ENCODE data around the gene BUD23.
"Not testable (repeated sequence)": the region's sequence is repeated elsewhere in the genome, so short reads cannot be mapped to it uniquely, and the experiment has no call there.

Gene BUD23

DNA sequence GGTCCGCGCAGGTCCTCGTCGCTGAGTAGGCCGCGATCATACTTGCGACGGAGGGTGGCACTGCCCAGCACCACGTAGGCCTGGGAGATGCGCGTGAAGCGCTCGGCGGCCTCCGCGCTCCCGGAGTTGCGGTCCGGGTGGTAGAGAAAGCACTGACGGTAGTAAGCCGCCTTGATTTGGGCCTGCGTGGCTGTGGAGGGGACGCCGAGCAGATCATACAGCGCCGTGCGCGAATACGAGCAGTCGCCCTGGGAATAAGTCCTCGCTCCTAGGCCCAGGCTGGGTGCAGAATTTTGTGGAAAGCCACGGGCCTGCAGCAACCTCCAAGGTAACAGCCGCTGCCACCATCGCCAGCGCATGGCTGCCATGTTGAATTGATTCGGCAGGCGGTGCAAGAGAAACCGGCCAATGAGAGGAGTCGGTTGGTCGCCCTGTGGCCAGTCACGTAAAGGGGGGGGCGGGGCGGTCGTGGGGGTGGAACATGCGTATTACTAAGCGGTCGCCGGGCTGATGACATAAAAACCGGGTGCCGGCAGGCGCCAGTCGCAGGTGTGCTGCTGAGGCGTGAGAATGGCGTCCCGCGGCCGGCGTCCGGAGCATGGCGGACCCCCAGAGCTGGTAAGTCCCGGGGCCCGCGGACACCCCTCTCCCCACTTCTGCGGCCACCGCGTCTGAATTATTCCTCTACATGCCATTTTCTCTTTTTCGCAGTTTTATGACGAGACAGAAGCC lies at the start of gene BUD23, which contains the start of gene DNAJC30:
Gene BUD23 (plus strand): TSS at position 542 of the 732 bp plus-strand sequence. CDS start 29 bp downstream, at position 571.
Gene DNAJC30 (minus strand): TSS at position 398 of the 732 bp plus-strand sequence. CDS start 30 bp downstream, at position 368.
- intact Hi-C loops (cut with DNase I) = loop anchor here (5.0 kb wide), 1 partner anchor 34 kb away; the partner anchor contains the start of gene STX1A
- DNase-seq = peak; percentile 90 to 99 (median 93)

DNA sequence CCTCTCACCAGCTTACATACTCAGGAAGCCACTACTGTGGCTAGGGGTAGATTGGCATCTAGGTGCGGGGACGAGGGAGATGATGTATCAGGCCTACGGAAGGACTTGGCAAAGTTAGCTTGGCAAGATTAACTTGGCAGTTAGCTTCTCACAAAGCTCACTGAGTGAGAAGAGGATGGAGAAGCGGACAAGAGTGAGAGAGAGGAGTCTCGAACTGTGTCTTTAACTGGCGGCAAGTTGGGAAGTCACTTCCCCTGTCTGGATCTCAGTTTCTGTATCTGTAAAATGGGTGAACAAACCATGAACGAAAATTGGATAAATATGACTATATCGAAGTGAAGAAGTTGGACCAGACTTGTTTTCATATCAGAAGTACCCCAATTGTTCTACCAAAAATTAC lies 49.6 kb upstream of the BUD23 start:
- intact Hi-C loops (cut with DNase I) = no loop called here
- DNase-seq = no peak

GRCh38 chr7:73635428-73636200 lies 47.8 kb upstream of the BUD23 start:
- no peak for DNase-seq
- intact Hi-C loops (cut with DNase I) = no loop called here

GRCh38 chr7:73638911-73639310 lies 44.5 kb upstream of the BUD23 start:
- intact Hi-C loops (cut with DNase I) = no loop called here
- no peak for DNase-seq

- no peak for DNase-seq
- intact Hi-C loops (cut with DNase I) = no loop called here
Observed at GRCh38 chr7:73642834-73643233, 40.6 kb upstream of the BUD23 start.

GRCh38 chr7:73644688-73645286 lies 38.6 kb upstream of the BUD23 start:
- intact Hi-C loops (cut with DNase I) = no loop called here
- DNase-seq = no peak

DNA sequence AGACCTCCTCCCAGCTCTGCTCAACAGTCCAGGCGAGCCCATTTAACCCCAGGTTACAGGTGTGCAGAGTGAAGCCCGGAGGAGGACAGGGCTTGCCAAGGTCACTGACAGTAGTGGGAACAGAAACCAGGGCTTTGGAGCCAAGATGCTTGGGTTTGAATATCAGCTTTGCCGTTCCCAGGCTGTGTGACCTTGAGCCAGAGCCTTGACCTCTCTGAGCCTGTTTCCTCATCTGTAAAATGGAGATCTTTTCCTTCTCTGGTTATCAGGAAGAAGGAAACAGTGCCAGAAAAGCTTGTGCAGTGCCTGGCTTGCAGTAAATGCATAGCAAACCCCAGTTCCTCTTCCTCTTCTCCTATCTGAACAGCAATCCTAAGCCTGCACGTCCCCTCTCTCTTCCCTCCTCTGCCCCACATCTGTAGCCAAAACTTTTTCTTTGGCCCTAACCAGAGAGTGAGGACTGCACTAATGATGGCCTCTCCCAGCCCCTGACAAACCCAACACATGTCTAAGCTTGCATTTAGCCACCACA lies 37.7 kb upstream of the BUD23 start:
- intact Hi-C loops (cut with DNase I) = no loop called here
- DNase-seq = no peak

GRCh38 chr7:73646785-73647724 lies 36.3 kb upstream of the BUD23 start:
- intact Hi-C loops (cut with DNase I) = no loop called here
- DNase-seq = no peak

GRCh38 chr7:73647725-73648592 lies 35.4 kb upstream of the BUD23 start:
- intact Hi-C loops (cut with DNase I) = no loop called here

GRCh38 chr7:73648593-73649332 lies 34.6 kb upstream of the BUD23 start:
- intact Hi-C loops (cut with DNase I) = no loop called here

More at GRCh38 chr7:73647725-73648592, 35.4 kb upstream of the BUD23 start:
- DNase-seq = no peak

DNA sequence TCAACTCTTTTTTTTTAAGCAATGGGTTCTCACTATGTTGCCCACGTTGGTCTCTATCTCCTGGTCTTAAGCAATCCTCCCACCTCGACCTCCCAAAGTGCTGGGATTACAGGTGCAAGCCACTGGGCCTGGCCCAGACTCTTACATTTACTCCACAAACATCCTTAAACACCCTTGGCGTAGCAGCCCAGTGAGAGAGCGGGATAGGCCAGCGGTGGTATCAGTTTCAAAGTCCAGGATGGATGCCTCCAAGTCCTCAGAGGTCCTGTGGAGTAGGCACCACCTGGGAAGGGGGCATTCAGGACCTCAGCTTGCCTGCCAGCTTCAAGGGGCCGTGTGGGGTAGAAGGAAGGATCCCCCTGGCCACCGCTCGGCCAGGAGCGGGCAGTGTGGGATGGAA lies 33.8 kb upstream of the BUD23 start:
- DNase-seq = no peak

More at GRCh38 chr7:73648593-73649332, 34.6 kb upstream of the BUD23 start:
- no peak for DNase-seq

DNA sequence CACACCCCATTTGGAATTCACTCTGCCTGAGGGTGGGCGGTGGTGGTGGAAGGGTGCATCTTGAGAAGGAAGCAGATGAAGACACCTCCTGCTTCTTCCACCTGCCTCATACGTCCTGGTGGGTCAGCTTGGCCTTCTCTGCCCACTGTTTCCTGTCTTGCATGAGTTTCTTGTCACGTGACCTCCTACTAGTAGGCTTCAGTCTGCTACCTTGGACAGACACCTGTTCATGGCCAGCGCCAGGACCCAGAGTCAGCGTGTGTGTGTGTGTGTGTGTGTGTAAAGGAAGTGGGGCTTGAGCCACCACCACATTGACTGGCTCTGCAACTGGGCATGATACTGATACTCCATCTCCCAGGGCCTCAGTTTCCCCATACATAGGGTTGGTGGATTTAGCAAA lies 32.9 kb upstream of the BUD23 start:
- intact Hi-C loops (cut with DNase I) = no loop called here
- peak in 1 of 10 donors; percentile 27 for DNase-seq

More for the DNA sequence above, 33.8 kb upstream of the BUD23 start:
- intact Hi-C loops (cut with DNase I) = no loop called here

GRCh38 chr7:73652541-73652949 lies 30.9 kb upstream of the BUD23 start:
- intact Hi-C loops (cut with DNase I) = no loop called here
- DNase-seq = peak in 1 of 10 donors; percentile 54

DNA sequence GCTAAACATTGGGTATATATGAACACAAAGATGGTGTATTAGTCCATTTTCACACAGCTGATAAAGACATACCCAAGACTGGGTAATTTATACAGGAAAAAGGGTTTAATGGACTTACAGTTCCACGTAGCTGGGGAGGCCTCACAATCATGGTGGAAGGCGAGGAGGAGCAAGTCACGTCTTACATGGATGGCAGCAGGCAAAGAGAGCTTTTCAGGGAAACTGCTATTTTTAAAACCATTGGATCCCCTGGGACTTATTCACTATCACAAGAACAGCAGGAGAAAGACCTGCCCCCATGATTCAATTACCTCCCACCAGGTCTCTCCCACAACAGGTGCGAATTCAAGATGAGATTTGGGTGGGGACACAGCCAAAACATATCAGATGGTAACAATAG lies 28.1 kb upstream of the BUD23 start:
- DNase-seq; intact Hi-C loops (cut with DNase I): not testable (repeated sequence)

DNA sequence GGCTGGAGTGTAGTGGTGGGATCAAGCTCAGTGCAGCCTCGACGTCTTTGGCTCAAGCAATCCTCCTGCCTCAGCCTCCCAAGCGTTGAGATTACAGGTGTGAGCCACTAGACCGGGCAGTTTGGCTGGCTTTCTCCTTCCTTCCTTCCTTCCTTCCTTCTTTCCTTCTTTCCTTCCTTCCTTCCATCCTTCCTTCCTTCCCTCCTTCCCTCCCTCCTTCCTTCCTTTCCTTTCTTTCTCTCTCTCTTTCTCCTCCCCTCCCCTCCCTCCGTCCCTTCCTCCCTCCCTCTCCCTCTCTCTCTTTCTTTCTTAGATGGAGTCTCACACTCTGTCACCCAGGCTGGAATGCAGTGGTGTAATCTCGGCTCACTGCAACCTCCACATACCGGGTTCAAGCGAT lies 23.4 kb upstream of the BUD23 start:
- no peak for DNase-seq
- intact Hi-C loops (cut with DNase I) = loop anchor here (10.0 kb wide), 1 partner anchor 55 kb away; no protein-coding TSS in a partner anchor

- intact Hi-C loops (cut with DNase I) = loop anchor here (10.0 kb wide), 1 partner anchor 56 kb away; no protein-coding TSS in a partner anchor
- not testable (repeated sequence) for DNase-seq
Observed at GRCh38 chr7:73660594-73660993, 22.8 kb upstream of the BUD23 start.

- DNase-seq = no peak
- intact Hi-C loops (cut with DNase I) = loop anchor here (10.0 kb wide), 1 partner anchor 58 kb away; no protein-coding TSS in a partner anchor
Observed at GRCh38 chr7:73663033-73663432, 20.4 kb upstream of the BUD23 start.

Measured in posterior cingulate gyrus (tissue), 11 donors.